HG02840 (cell line): ENCODE results near the gene SDS.

Experiments
- ATAC-seq: cut with Tn5 transposase; IDR thresholded peaks from one replicate; pipeline ENCODE4 v1.9.1; 2021; ENCODE audit warnings: mild to moderate bottlenecking, moderate library complexity, moderate number of reproducible peaks; ENCODE audit not compliant: unreplicated experiment, low FRiP score

SDS gene

DNA sequence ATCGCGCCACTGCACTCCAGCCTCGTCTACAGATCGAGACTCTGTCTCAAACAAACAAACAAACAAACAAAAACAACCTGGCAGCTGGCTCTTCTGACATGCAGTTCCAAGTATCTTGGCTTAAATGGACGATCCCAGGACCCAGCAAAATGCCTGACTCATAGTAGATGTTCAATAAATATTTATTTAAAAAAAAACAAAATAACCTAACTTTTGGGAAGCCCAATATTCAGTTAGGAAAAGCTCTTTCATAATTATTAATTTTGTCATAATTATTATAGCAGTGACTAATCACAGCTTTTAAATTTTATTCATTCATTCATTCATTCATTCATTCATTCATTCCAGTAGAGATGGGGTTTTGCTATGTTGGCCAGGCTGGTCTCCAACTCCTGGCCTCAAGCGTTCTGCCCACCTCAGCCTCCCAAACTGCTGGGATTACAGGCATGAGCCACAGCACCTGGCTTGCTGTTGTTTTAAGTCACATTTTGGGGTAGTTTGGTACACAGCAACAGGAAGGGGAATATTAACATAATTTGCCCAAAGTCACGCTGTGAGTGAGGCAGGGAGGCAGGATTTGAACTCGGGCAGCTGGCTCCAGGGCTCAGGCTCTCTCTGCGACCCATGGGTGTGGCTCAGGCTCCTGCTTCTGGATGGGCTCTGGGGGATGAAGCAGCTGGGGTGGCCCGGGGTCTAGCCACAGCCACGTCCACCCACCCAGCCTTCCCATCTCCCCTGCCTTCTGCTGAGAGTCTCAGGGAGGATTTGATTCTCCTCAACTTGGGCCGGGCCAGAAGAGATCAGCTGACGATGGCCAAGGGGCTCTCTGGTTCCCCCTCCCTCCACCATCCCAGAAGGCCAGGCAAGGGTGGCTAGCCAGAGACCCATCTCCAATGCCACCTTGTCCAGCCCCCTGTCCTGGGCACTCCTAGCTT is 2.4 kb downstream of the SDS start:
- no peak for ATAC-seq

DNA sequence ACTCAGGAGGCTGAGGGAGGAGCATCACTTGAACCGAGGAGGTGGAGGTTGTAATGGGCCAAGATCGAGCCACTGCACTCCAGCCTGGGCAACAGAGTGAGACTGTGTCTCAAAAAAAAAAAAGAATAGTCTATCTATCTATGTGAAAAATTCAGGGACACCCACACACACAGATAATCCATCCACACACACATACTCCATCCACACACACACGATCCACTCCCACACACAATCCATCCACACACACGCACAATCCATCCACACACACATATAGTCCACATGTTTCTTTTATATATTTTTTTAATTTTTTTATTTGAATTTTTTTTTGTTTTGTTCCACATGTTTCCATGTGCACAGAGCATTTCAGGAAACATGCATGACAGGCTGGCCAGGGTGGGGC is 3.3 kb downstream of the SDS start:
- ATAC-seq: no peak

DNA sequence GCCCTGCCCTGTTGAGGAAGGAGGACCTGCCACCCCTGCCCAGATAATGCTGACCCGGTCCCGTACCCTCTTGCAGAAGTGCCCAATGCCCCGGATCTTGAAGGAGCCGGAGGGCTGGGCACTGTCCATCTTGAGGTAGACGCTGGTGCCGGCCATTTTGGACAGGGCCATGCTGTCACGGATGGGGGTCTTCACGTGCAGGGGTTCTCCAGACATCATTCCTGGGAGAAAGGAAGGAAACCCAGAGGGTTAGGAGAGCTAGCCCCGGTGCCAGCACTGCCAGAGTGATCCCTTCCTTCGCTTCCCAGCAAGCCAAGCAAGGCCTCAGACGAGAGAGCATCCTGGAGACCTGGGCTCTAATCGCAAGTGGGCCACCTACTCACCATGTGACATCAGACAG is 4.2 kb downstream of the SDS start:
- ATAC-seq: no peak

DNA sequence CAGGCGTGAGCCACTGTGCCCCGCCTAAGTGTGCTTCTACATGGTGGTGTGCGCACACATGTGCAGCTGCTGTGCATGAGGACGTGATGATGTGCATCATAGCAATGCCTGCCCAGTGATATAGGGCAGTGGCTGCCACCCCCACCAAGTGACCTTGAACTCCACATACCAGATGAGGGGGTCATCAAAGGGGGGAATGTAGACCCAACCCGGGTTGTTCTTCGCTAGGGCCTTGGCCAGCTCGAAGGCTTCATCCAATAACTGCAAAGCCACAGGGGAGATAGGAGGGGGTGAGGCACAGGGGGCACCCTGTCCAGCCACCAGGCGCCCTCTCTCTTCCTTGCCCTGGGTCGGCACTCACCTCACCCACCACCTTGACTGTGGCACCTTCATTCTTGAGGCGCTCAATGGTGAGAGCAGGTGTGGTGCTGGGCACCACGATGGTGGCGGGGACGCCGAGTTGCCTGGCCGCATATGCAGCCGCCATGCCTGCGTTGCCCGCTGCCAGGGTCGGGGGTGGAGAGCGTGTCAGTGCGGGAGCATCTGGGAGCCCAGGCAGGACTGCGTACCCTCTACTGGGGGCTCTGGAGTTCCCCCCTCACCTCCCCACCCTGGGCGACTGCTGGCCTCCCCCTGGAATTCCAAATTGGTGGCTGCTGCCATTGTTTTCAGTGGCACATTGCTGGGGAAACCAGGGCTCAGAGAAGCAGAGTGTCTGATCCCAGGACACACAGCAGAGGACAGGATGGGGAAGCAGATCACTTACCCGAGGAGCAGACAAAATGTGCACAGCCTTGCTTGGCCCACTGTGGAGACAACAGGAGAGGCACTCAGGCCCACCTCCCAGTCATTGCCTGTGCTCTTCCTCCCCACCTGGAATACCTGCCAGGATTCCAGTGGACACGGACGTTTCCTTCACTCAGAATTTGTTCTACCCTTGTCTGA is 5.1 kb downstream of the SDS start:
- ATAC-seq: no peak

DNA sequence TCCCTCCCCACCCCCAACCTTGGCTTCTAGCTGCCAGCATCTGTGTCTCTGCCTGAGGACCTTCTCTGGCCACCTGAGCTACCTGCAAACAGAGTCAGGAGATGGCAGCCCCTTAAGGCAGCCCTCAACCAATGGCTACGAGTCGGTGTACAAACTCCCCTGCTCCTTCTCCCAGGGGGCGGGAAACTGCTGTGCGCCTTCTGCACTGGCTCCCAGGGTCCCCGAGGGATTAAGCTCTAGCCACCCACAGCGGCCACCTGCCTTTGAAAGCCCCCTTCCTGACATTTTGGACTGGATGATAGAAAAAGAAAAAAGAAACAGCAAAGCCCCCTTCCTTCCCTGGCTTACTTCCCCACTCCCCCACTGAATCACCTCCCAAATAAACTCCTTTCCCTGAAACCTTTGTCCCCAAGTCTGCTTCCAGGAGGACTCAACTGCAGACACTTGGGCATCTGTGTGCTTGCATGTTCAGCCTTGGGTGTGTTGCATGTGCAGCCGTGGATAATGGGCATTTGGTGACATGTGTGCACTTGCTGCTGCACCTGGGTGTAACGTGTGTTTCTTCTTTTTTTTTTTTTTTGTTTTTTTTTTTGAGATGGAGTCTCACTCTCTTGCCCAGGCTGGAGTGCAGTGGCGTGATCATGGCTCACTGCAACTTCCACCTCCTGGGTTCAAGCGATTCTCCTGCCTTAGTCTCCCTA is 6.0 kb downstream of the SDS start:
- ATAC-seq: no peak

DNA sequence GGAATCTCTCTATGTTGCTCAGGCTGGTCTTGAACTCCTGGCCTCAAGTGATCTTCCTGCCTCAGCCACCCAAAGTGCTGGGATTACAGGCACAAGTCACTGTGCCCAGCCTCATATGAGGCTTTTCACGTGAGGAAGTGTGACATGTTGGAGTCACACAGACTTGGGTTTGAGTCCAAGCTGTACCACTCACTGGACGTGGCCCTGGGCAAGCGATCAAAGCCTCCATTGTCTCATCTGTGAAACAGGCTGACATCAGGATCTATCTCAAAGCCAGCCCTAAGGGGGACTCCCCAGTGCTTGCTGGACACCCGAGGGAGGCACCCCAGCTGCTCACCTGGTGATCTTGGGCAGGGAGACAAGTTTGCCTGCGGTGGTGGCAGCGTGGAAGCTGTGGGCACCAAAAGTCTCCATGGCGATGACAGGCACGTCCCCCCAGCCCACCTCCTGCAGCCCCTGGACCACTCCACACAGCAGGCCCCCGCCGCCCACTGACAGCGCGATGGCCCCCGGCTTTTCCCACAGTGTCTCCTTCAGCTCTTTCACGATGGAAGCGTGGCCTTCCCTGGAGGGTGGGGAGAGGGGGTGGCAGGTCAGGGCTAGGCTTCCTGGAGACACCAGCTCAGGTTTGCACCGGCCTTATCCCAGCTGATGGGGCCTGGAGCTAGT is 6.7 kb downstream of the SDS start:
- no peak for ATAC-seq

DNA sequence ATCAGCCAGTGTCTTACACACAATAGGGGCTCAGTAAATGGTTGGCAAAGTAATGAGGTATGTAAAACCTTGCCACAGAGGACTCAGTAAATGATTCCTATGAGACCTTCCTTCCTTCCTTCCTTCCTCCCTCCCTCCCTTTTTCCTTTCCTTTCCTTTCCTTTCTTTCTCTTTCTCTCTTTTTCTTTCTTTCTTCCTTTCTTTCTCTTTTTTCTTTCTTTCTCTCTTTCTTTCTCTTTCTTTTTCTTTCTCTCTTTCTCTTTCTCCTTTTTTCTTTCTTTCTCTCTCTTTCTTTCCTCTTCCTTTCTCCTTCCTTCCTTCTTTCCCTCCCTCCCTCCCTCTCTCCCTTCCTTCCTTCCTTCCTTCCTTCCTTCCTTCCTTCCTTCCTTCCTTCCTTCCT is 7.5 kb downstream of the SDS start:
- no peak for ATAC-seq

DNA sequence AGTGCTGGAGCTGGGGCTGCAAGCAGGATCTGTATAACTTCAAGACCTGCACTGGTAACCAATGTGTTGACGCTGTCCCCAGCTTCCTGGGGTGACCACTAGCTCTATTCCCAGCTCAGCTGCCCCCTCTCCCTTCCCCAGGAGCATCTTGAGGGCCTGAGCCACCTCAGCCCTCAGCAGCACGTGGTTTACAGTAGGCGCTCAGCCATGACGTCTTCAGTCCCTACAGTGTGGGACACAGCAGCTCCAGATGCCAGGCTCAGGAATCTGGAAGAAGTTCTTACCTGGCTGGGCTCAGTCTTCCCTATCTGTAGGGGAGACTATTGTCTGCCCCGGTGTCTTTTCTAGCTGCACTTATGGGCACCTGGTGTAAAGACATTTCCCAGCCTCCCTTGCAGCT is 8.6 kb downstream of the SDS start:
- no peak for ATAC-seq

DNA sequence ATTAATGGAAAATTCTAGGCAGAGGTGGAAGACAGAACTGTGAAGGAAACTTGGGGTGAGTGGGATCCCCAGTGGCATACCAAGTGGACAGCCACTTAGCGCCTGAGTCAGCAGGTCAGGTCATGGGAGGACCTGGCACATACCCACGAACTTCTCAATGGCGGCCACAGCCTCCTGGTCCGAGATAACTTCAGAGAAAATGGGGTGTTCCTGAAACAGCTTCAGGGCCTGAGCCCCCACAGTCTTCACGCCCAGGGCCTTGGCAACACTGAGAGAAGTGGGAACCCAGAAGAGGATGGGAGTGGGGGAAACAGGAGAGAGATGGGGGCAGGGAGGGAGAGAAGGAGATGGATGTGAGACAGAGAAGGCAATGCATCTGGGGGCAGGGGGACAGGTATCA is 9.9 kb downstream of the SDS start:
- no peak for ATAC-seq

DNA sequence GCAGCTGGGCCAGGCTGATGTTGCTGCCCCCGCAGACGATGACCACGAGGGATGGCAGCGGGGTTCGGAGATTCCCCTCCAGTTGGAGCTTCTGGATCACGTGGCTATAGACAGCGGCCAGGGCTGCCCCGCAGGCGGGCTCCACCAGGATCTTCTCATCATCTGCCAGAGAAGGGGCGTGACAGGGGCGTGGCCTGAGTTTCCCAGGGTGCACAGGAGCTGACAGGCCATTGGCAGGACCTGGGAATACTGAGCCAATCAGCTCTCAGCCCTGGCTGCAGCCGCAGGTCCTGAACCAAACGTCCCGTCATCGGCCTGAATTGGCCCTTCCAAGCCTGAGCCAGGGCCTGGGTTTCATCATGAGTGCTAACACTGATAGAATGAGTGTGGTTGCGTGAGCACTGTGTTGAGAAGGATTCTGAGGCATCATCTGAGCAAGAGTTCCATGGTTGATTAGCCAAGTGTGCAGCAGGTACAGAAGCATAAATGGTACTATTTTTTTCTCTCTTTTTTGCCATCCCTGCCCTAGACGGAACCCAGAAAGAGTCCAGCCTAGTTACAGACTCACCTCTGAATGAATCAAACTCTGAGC is 10.6 kb downstream of the SDS start:
- ATAC-seq: no peak

DNA sequence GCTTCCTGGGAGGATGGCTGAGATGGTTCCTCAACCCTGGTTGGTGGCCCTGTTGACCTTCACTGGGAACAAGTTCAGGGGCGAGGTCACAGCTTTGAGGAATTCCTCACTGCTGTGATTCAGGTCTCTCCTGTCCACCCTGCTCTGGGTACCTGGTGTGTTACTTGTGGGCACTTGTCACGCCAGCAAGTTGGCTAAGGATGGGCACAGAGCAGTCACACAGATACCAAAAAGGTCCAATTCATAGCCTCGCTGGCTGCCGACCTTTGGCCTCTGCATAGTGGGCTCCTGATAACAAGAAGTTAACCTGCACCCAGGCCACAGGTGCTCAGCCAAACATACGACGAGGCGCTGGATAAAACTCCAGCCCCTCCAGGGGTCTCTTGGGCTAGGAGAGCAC is 11.2 kb downstream of the SDS start:
- no peak for ATAC-seq

DNA sequence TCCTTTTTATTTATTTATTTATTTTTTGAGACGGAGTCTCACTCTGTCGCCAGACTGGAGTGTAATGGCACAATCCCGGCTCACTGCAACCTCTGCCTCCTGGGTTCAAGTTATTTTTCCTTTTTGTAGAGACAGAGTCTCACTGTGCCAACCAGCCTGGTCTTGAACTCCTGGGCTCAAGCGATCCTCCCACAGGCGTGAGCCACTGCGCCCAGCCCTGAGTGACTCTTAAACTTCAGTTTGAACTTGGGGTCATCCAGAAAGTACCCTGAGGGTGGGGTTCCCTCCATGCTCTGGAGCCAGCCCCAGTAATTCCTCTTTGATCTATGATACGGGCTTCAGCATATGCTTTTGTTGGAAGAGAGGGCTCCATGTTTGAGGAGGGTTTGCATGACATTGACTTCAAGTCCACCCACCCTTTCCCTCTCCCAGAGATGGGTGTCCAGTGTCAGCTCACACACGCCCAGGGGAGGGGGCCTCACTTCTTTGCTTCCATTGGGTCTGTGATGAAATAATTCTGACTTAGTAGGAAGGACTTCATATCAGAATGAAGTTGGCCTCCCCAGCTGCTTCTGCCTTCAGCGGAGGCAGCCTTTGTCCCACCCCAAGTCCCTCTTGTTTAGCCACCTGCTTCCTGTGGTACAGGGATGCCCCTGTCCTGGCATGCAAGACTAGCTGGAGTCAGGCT is 11.9 kb downstream of the SDS start:
- ATAC-seq: no peak

DNA sequence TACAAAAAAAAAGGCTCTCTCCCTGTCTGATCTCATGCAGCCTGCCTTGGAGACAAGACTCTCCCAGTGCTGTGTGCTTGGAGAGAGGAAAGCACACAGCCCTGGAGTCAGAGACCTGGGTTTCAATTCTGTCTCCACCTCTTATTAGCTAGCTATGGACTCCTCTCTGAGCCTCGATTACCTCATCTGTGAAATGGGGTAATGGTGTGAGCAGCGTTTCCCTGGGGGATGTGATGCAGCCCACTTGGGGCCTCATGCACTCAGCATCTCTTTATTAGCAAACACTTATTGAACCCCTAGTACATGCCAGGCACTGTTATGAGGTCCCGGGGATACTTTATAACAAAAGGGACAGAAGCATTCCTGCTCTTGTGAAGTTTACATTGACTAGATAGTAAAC is 12.5 kb downstream of the SDS start:
- no peak for ATAC-seq

DNA sequence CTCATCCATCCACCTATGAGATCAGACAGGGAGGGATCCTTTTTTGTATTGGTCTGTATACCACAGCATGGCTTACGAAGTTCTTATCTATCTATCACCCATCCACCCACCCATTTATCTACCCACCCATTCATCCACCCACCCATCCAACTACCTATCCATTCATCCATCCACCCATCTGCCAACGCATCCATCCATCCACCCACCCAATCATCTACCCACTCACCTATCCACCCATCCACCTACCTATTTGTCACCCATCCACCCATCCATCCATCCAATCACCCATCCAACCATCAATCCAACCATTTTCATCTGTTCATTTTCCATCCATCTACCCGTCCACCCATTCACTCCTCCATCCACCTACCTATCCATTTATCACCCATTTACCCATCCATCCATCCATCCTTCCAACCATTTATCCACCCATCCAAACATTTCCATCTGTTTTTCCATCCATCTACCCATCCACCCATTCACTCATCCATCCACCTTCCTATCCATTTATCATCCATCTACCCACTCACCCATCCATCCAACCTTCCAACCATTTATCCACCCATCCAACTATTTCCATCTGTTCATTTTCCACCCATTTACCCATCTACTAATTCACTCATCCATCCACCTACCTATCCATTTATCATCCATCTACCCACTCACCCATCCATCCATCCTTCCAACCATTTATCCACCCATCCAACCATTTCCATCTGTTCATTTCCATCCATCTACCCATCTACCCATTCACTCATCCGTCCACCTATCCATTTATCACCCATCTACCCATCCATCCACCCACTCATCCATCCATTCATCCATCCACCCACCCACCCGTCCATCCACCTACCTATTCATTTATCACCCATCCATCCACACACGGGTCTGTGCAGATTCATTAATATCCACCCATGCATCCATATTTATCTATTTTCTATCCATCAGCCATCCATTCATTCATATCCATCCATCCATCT is 13.3 kb downstream of the SDS start:
- no peak for ATAC-seq

DNA sequence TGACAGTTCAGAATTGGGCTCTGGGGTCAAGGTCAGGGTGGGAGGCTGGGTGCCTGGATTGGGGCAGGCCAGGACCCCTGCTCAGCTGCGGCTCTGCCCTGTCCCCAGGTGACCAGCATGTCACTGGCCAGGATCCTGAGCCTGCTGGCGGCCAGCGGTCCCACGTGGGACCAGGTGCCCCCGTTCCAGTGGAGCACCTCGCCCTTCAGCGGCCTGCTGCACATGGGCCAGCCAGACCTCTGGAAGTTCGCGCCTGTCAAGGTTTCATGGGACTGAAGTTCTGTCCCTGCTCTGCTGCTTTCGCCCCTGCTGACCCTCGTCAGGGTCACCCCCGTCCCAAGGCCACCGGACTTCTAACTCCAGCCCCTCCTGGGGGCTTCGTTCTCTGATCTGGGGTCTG is 15.3 kb downstream of the SDS start:
- no peak for ATAC-seq

DNA sequence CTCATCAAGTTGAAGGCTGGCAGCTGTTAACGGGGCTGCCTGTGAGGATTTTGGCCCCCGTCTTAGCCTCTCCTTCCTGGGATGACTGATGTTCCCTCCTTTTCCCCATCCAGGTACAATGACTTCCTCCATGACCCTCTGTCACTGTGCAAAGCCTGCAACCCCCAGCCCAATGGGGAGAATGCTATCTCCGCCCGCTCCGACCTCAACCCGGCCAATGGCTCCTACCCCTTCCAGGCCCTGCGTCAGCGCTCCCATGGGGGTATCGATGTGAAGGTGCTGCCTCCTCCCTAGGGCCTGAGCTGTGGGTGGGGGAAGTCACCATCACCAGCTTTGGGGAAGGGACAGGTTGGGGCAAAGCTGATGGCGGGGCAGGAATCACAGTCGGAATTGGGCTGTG is 16.1 kb downstream of the SDS start:
- no peak for ATAC-seq

DNA sequence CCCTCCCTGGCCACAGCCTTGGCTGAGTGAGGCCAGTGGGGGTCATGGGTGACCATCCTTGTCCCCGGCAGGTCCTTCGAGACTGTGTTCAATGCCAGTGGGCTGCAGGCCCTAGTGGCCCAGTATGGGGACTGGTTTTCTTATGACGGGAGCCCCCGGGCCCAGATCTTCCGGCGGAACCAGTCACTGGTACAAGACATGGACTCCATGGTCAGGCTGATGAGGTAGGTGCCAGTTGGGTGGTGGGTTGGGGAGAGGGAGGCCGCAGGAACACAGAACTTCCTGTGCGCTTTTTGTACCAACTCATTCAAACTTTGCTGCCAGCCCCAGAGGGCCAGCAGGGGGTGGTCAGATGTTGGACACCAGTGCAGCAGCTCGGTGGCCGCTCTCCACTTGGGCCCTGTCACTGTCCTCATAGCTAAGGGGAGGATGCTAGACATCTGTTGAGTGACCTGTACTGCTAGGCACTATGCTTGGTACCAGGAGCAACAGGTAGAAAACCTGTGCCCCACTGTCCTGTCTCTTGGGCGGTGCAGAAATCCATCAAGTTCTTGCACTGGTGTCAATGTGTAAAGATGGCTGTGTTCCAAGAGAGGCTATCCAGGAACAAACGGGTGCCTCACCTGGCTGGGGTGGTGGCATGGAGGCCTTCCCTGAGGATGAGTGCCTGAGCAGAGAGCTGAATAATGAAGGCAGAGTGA is 16.7 kb downstream of the SDS start:
- ATAC-seq: no peak
